Putamen (tissue), 1 donor: ENCODE measurements around the gene CCT8L2.
"Not testable (repeated sequence)": the region's sequence is repeated elsewhere in the genome, so short reads cannot be mapped to it uniquely, and the experiment has no call there.

Source experiments
- DNase-seq: peaks from one replicate; pipeline ENCODE4 v3.0.0-alpha.2; 2016; ENCODE audit warnings: low spot score

CCT8L2 gene

DNA sequence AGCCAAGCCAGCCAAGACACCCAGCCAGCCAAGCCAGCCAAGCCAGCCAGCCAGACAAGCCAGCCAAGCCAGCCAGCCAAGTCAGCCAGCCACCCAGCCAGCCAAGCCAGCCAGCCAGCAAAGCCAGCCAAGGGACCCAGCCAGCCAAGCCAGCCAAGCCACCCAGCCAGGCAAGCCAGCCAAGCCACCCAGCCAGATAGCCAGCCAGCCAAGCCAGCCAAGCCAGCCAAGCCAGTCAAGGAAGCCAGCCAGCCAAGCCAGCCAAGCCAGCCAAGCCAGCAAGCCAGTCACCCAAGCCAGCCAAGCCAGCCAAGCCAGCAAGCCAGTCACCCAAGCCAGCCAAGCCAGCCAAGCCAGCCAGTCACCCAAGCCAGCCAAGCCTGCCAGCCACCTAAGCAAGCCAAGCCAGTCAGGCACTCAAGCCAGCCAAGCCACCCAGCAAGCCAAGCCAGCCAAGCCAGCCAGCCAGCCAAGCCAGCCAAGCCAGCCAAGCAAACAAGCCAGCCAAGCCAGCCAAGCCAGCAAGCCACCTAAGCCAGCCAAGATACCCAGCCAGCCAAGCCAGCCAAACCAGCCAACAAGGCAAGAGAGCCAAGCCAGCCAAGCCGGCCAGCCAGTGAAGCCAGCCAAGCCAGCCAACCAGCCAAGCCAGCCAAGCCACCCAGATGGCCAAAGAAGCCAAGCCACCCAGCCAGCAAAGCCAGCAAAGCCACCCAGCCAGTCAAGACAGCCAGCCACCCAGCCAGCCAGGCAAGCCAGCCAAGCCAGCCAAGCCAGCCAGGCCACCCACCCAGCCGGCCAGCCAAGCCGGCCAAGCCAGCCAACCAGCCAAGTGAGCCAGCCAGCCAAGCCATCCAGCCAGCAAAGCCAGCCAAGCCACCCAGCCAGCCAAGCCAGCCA, 33.3 kb downstream of the CCT8L2 start:
- no peak for DNase-seq

DNA sequence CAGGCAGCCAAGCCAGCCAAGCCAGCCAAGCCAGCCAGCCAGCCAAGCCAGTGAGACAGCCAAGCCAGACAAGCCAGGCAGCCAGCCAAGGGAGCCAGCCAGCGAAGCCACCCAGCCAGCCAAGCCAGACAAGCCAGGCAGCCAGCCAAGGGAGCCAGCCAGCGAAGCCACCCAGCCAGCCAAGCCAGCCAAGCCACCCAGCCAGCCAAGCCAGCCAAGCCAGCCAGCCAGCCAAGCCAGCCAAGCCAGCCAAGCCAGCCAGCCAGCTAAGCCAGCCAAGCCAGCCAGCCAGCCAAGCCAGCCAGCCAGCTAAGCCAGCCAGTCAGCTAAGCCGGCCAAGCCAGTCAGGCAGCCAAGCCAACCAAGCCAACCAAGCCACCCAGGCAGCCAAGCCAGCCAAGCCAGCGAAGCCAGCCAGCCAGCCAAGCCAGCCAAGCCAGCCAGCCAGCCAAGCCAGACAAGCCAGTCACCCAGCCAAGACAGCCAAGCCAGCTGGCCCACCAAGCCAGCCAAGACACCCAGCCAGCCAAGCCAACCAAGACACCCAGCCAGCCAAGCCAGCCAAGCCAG, 34.1 kb downstream of the CCT8L2 start:
- DNase-seq: not testable (repeated sequence)

DNA sequence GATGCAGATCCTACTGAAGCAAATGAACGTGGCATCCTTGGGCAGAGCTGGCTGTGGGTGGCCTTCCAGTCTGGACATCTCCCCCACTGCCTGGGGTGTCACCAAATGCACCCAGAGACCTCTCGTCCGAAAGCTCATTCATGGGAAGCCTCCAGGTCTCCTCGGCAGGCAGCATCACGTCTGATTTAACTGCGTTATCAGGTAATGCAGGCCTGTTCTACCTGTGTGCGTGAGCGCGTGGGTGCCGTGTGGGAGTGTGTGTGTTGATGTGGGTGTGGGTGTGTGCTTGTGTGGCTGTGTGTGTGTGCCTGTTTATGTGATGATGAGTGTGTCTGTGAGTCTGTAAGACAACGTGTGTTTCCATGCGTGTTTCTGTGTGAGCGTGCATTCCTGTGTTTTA, 35.1 kb downstream of the CCT8L2 start:
- not testable (repeated sequence) for DNase-seq

DNA sequence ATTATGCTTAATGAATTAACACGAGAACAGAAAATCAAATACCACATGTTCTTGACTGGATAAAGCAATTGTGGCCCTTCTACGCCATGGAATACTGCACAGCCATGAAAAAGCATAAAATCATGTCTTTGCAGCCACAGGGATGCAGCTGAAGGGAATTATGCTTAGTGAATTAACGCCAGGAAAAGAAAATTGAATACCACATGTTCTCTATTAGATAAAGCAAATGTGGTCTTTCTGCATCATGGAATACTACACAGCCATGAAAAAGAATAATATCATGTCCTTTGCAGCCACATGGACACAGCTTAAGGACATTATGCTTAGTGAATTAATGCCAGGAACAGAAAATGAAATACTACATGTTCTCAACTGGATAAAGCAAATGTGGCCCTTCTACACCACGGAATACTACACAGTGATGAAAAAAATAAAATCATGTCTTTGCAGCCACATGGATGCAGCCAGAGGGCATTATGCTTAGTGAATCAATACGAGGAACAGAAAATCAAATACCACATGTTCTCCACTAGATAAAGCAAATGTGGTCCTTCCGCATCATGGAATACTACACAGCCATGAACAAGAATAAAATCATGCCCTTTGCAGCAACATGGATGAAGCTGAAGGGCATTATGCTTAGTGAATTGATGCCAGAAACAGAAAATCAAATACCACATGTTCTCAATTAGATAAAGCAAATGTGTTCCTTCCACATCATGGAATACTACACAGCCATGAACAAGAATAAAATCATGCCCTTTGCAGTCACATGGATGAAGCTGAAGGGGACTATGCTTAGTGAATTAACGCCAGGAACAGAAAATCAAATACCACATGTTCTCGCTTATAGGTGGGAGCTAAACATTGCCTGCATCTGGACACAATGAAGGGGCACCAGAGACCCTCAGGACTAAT, 37.3 kb downstream of the CCT8L2 start:
- not testable (repeated sequence) for DNase-seq

DNA sequence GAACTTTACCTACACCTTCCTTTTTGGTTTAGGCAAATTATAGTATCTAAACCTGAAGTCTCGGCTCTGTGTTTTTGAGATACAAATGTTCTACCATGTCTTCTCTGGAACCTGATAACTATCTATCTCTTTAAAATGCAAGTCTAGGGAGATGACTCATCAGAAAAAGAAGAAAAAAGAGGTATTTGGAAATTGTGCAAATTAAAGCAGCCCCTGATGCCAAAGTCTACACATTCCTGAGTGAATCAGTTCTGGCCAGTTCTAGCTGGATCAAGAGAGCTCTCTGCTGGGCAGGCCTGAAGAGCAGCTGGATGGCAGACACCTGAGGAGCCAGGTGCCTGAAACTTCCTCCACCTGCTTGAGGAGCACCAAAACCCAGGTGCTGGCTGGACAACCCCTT, 49.3 kb downstream of the CCT8L2 start:
- not testable (repeated sequence) for DNase-seq
